Panc1 (cell line): Measurements from ENCODE around the gene IKZF4.

Experiments used
- CTCF ChIP-seq: fragments of 450-650 bp; IDR thresholded peaks from 2 replicates; pipeline ENCODE4 v1.5.1; 2017; ENCODE audit warnings: mild to moderate bottlenecking
- POLR2AphosphoS5 ChIP-seq: IDR thresholded peaks from 2 replicates; pipeline ENCODE4 v1.6.1; 2012; ENCODE audit warnings: mild to moderate bottlenecking, low read depth, low read length, moderate library complexity
- REST ChIP-seq, 2 experiments: IDR thresholded peaks; 2 replicates each; pipeline ENCODE4 v1.6.1; 2011 to 2012; ENCODE audit warnings: low read depth in 2 of 2, control low read depth in 1 of 2, low read length in 1 of 2, mild to moderate bottlenecking in 1 of 2, moderate library complexity in 1 of 2; ENCODE audit not compliant: insufficient read depth in 1 of 2
- SIN3A ChIP-seq: IDR thresholded peaks from 2 replicates; pipeline ENCODE4 v1.6.1; 2012; ENCODE audit warnings: low read depth, mild to moderate bottlenecking, low read length, moderate library complexity, borderline replicate concordance; ENCODE audit not compliant: insufficient read depth
- TCF7L2 ChIP-seq: IDR thresholded peaks from 2 replicates; pipeline ENCODE4 v1.6.1; 2011; ENCODE audit warnings: mild to moderate bottlenecking, low read depth, low read length, inconsistent platforms

DNA sequence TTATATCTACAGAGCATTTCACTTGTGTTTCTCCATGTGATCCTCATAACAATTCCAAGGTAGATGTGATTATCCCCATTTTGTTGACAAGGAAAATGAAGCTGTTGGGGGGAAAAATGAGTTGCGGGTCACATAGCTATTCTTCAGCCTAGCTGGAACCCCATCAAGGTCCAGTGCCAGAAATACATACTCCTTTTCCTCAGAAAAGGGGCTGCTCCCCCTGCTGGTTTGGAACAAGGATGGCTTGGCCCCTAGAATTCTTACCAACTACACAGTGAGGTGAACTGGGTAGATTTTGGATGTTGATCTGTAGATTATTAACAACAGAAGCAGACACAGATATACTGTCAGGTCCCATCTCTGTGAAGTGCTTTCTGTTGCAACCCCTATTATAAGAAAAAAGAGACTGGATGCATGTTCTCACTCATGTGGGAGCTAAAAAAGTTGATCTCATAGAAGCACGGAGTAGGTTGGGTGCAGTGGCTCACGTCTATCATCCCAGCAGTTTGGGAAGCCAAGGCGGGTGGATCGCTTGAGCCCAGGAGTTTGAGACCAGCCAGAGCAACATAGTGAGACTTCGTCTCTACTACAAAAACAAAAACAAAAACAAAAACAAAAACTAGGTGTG, 8.9 kb downstream of the IKZF4 start:
- peak; percentile 83 for TF ChIP-seq CTCF
- no peak for TF ChIP-seq SIN3A
- no peak for TF ChIP-seq POLR2AphosphoS5
- TF ChIP-seq TCF7L2: no peak
- TF ChIP-seq REST (IDR thresholded peaks at IDR 0.05; ENCODE audit: insufficient read depth in 1 of 2, low read depth in 2 of 2, low read length in 1 of 2): no peak
